ENCODE measurements around the gene ST8SIA5.
"Not testable (repeated sequence)": the region's sequence is repeated elsewhere in the genome, so short reads cannot be mapped to it uniquely, and the experiment has no call there.

ST8SIA5 gene

GRCh38 chr18:46756559-46757201 lies at the start of gene ST8SIA5:
ST8SIA5 (minus strand) TSS chr18:46757053; CDS start chr18:46756508, 545 bp downstream.
- H3K4me3 ChIP-seq (ENCODE audit: low read length), result peak within 1 kb of the TSS; percentile 38; the same call in 1 of the 2 replicates
- no peak for DNase-seq (ENCODE audit: low read depth)
- no peak for TF ChIP-seq CTCF (conservative IDR thresholded peaks at IDR 0.05; ENCODE audit: low read length)

GRCh38 chr18:46795945-46796344 lies 39.1 kb upstream of the ST8SIA5 start:
- DNase-seq (ENCODE audit: low read depth); H3K4me3 ChIP-seq (ENCODE audit: low read length): not testable (repeated sequence)

GRCh38 chr18:46794607-46795006 lies 37.8 kb upstream of the ST8SIA5 start:
- TF ChIP-seq CTCF (conservative IDR thresholded peaks at IDR 0.05; ENCODE audit: low read length), result no peak
- H3K4me3 ChIP-seq (ENCODE audit: low read length), result no peak overlapping the region
- DNase-seq (ENCODE audit: low read depth), result no peak

- 0 out of 2 replicates have a peak, but pooled peaks have one; percentile 13 for TF ChIP-seq CTCF (conservative IDR thresholded peaks at IDR 0.05; ENCODE audit: low read length)
- no peak for DNase-seq (ENCODE audit: low read depth)
- no peak overlapping the region for H3K4me3 ChIP-seq (ENCODE audit: low read length)
These were observed 36.7 kb upstream of the ST8SIA5 start for GRCh38 chr18:46793565-46793964.

- no peak for TF ChIP-seq CTCF (conservative IDR thresholded peaks at IDR 0.05; ENCODE audit: low read length)
- no peak overlapping the region for H3K4me3 ChIP-seq (ENCODE audit: low read length)
- no peak for DNase-seq (ENCODE audit: low read depth)
These were observed 32.2 kb upstream of the ST8SIA5 start for GRCh38 chr18:46789088-46789487.

- TF ChIP-seq CTCF (conservative IDR thresholded peaks at IDR 0.05; ENCODE audit: low read length), result no peak
- DNase-seq (ENCODE audit: low read depth), result no peak
- no peak overlapping the region for H3K4me3 ChIP-seq (ENCODE audit: low read length)
These were observed 30.8 kb upstream of the ST8SIA5 start for GRCh38 chr18:46787674-46788073.

GRCh38 chr18:46772357-46772756 lies 15.5 kb upstream of the ST8SIA5 start:
- no peak for TF ChIP-seq CTCF (conservative IDR thresholded peaks at IDR 0.05; ENCODE audit: low read length)
- no peak overlapping the region for H3K4me3 ChIP-seq (ENCODE audit: low read length)
- DNase-seq (ENCODE audit: low read depth), result no peak
